ENCODE results near the gene XPNPEP1.
"Not testable (repeated sequence)": the region's sequence is repeated elsewhere in the genome, so short reads cannot be mapped to it uniquely, and the experiment has no call there.

XPNPEP1 gene

GRCh38 chr10:109922358-109922975 is 844 bp downstream of the XPNPEP1 start:
- Histone ChIP-seq H3K27ac (ENCODE audit: low read depth, low read length) (0 out of 2 replicates have a peak overlapping the region, but pooled peaks have one; percentile 19), H3K36me3 (ENCODE audit: control insufficient read depth, low read length) (peaks cover 11% of the 10 kb centered on the region; the same call in 1 of the 2 replicates), H3K4me1 (ENCODE audit: control insufficient read depth, low read length) (peaks cover 54% of the 10 kb centered on the region), H3K4me3 (ENCODE audit: low read length) (peak overlapping the region; percentile 93), H3K4me2 (ENCODE audit: low read length) (peak overlapping the region; percentile 93), H3K27me3 (ENCODE audit: control insufficient read depth, low read length) (no peaks in the 10 kb centered on the region), H4K20me1 (ENCODE audit: control insufficient read depth, insufficient read depth, low read depth, low read length) (no peaks in the 10 kb centered on the region), H3K9me2 (replicated peaks; ENCODE audit: control insufficient read depth, low read length) (no peaks in the 10 kb centered on the region), H3F3A (ENCODE audit: control insufficient read depth, insufficient read depth) (no peaks in the 10 kb centered on the region), H3K9me3 (ENCODE audit: control insufficient read depth, insufficient read depth, low read length) (no peaks in the 10 kb centered on the region), H3K79me2 (ENCODE audit: control insufficient read depth, low read length) (peaks cover 55% of the 10 kb centered on the region)
- no peak for TF ChIP-seq CTCF (IDR thresholded peaks at IDR 0.05; ENCODE audit: low read depth, low read length, poor library complexity, severe bottlenecking)
- TF ChIP-seq EZH2phosphoT487 (IDR thresholded peaks at IDR 0.05; ENCODE audit: borderline replicate concordance, low read length), result no peak

GRCh38 chr10:109920016-109920415 is 3.3 kb downstream of the XPNPEP1 start:
- peaks cover 2% of the 10 kb centered on the region; the same call in 1 of the 2 replicates for H3F3A ChIP-seq (ENCODE audit: control insufficient read depth, insufficient read depth)
- H3K36me3 ChIP-seq (ENCODE audit: control insufficient read depth, low read length), result peaks cover 29% of the 10 kb centered on the region
- TF ChIP-seq CTCF (IDR thresholded peaks at IDR 0.05; ENCODE audit: low read depth, low read length, poor library complexity, severe bottlenecking) (no peak), EZH2phosphoT487 (IDR thresholded peaks at IDR 0.05; ENCODE audit: borderline replicate concordance, low read length) (no peak)
- no peaks in the 10 kb centered on the region for H3K27me3 ChIP-seq (ENCODE audit: control insufficient read depth, low read length)
- H3K4me2 ChIP-seq (ENCODE audit: low read length), result no peak overlapping the region
- H3K9me2 ChIP-seq (replicated peaks; ENCODE audit: control insufficient read depth, low read length), result no peaks in the 10 kb centered on the region
- H3K9me3 ChIP-seq (ENCODE audit: control insufficient read depth, insufficient read depth, low read length), result no peaks in the 10 kb centered on the region
- H3K4me3 ChIP-seq (ENCODE audit: low read length), result no peak overlapping the region
- H4K20me1 ChIP-seq (ENCODE audit: control insufficient read depth, insufficient read depth, low read depth, low read length), result no peaks in the 10 kb centered on the region
- H3K79me2 ChIP-seq (ENCODE audit: control insufficient read depth, low read length), result peaks cover 80% of the 10 kb centered on the region
- peaks cover 79% of the 10 kb centered on the region for H3K4me1 ChIP-seq (ENCODE audit: control insufficient read depth, low read length)
- H3K27ac ChIP-seq (ENCODE audit: low read depth, low read length), result no peak overlapping the region

- Histone ChIP-seq H3K79me2 (ENCODE audit: control insufficient read depth, low read length) (peaks cover 87% of the 10 kb centered on the region), H3K9me3 (ENCODE audit: control insufficient read depth, insufficient read depth, low read length) (no peaks in the 10 kb centered on the region), H3K9me2 (replicated peaks; ENCODE audit: control insufficient read depth, low read length) (no peaks in the 10 kb centered on the region), H3K4me3 (ENCODE audit: low read length) (no peak overlapping the region), H3K27me3 (ENCODE audit: control insufficient read depth, low read length) (no peaks in the 10 kb centered on the region), H3K27ac (ENCODE audit: low read depth, low read length) (no peak overlapping the region), H3K4me1 (ENCODE audit: control insufficient read depth, low read length) (peaks cover 84% of the 10 kb centered on the region), H3K4me2 (ENCODE audit: low read length) (no peak overlapping the region), H4K20me1 (ENCODE audit: control insufficient read depth, insufficient read depth, low read depth, low read length) (no peaks in the 10 kb centered on the region), H3K36me3 (ENCODE audit: control insufficient read depth, low read length) (peaks cover 32% of the 10 kb centered on the region), H3F3A (ENCODE audit: control insufficient read depth, insufficient read depth) (peaks cover 3% of the 10 kb centered on the region; the same call in 1 of the 2 replicates)
- TF ChIP-seq CTCF (IDR thresholded peaks at IDR 0.05; ENCODE audit: low read depth, low read length, poor library complexity, severe bottlenecking) (no peak), EZH2phosphoT487 (IDR thresholded peaks at IDR 0.05; ENCODE audit: borderline replicate concordance, low read length) (no peak)
Measured at GRCh38 chr10:109919220-109919619, 4.1 kb downstream of the XPNPEP1 start.

GRCh38 chr10:109918707-109919106 is 4.6 kb downstream of the XPNPEP1 start:
- H3K9me3 ChIP-seq (ENCODE audit: control insufficient read depth, insufficient read depth, low read length); H3K9me2 ChIP-seq (replicated peaks; ENCODE audit: control insufficient read depth, low read length); H3K4me3 ChIP-seq (ENCODE audit: low read length); H3K27me3 ChIP-seq (ENCODE audit: control insufficient read depth, low read length); H3F3A ChIP-seq (ENCODE audit: control insufficient read depth, insufficient read depth); H3K4me2 ChIP-seq (ENCODE audit: low read length); H3K27ac ChIP-seq (ENCODE audit: low read depth, low read length); H4K20me1 ChIP-seq (ENCODE audit: control insufficient read depth, insufficient read depth, low read depth, low read length): not testable (repeated sequence)
- Histone ChIP-seq H3K4me1 (ENCODE audit: control insufficient read depth, low read length) (peaks cover 84% of the 10 kb centered on the region), H3K79me2 (ENCODE audit: control insufficient read depth, low read length) (peaks cover 90% of the 10 kb centered on the region), H3K36me3 (ENCODE audit: control insufficient read depth, low read length) (peaks cover 35% of the 10 kb centered on the region)

All from DOHH2 (cell line).